GM06990 (cell line): Measurements from ENCODE around the gene ZFYVE9.

Source experiments
- DNase-seq: peaks from one replicate; pipeline ENCODE4 v3.0.0-alpha.2; 2011; ENCODE audit not compliant: insufficient read length; ENCODE audit errors: extremely low read depth
- H3K27me3 ChIP-seq: replicated peaks from 2 replicates; pipeline ENCODE4 v1.6.0; 2011; ENCODE audit warnings: low read length; ENCODE audit not compliant: control insufficient read depth, insufficient read depth
- H3K36me3 ChIP-seq: 2 replicates; pipeline ENCODE4 v1.5.1; 2011; ENCODE audit warnings: low read length; ENCODE audit not compliant: control insufficient read depth, insufficient read depth
- H3K4me3 ChIP-seq: replicated peaks from 2 replicates; pipeline ENCODE4 v1.5.1; 2011; ENCODE audit warnings: low read depth, mild to moderate bottlenecking, control low read depth, low read length
- CTCF ChIP-seq: IDR thresholded peaks from 2 replicates; pipeline ENCODE4 v1.5.1; 2011; ENCODE audit warnings: low read length, control low read depth, mild to moderate bottlenecking, inconsistent platforms; ENCODE audit not compliant: insufficient read depth, poor library complexity, severe bottlenecking

Gene ZFYVE9

GRCh38 chr1:52111492-52111891 lies 30.4 kb upstream of the ZFYVE9 start:
- no peak for TF ChIP-seq CTCF
- no peak for DNase-seq
- no peaks in the 10 kb centered on the region for H3K27me3 ChIP-seq

GRCh38 chr1:52112489-52112888 lies 29.4 kb upstream of the ZFYVE9 start:
- DNase-seq: no peak
- Histone ChIP-seq H3K4me3 (no peak overlapping the region), H3K27me3 (no peaks in the 10 kb centered on the region), H3K36me3 (no peaks in the 10 kb centered on the region)
- no peak for TF ChIP-seq CTCF

More at GRCh38 chr1:52111492-52111891, 30.4 kb upstream of the ZFYVE9 start:
- Histone ChIP-seq H3K36me3 (no peaks in the 10 kb centered on the region), H3K4me3 (no peak overlapping the region)

GRCh38 chr1:52119301-52120079 lies 22.4 kb upstream of the ZFYVE9 start:
- TF ChIP-seq CTCF: no peak
- no peaks in the 10 kb centered on the region for H3K36me3 ChIP-seq
- no peak for DNase-seq
- no peaks in the 10 kb centered on the region for H3K27me3 ChIP-seq
- no peak overlapping the region for H3K4me3 ChIP-seq

- no peaks in the 10 kb centered on the region for H3K27me3 ChIP-seq
- no peaks in the 10 kb centered on the region for H3K36me3 ChIP-seq
- no peak for DNase-seq
- no peak overlapping the region for H3K4me3 ChIP-seq
- no peak for TF ChIP-seq CTCF
Measured at GRCh38 chr1:52122384-52122783, 19.5 kb upstream of the ZFYVE9 start.

GRCh38 chr1:52123622-52124021 lies 18.3 kb upstream of the ZFYVE9 start:
- Histone ChIP-seq H3K27me3 (no peaks in the 10 kb centered on the region), H3K36me3 (no peaks in the 10 kb centered on the region), H3K4me3 (no peak overlapping the region)
- no peak for DNase-seq
- no peak for TF ChIP-seq CTCF
